ENCODE results near the gene CNN1.

DNA sequence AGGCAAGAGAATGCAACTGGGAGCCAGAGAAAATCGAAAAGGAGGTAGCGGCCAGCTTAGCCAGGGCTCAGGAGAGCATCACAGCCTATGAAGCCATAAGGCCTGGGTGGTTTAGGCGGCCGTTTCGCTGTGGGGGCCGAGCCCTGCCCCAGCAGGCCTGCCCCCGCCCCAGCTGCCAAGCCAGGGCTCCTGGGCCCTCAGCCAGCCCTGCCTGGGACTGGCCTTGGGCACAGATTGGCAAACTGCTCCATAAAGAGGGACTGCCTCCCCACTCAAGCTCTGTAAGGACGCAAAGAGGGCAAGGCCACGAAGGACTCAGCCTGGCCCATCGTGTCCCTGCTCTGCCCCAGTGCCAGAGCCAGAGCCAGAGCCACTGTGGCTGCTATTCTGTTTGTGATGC is 43.2 kb upstream of the CNN1 start:
- no peak for TF ChIP-seq CTCF (IDR thresholded peaks at IDR 0.05)
- no peak for TF ChIP-seq POLR2AphosphoS5 (IDR thresholded peaks at IDR 0.05; ENCODE audit: insufficient read depth in 1 of 2, low read depth in 1 of 2)

All from vagina (tissue), 2 donors.